Vagina (tissue), 2 donors: ENCODE data around the gene ITPRIP. TPM values are rescaled to one million over a fixed set of nuclear protein-coding genes. Genes with fewer than 3 reads are reported as not detected.

ENCODE experiments used
- DNase-seq, 2 donors: peaks; one replicate each; pipeline ENCODE4 v3.0.0-alpha.2; 2017; ENCODE audit errors: extremely low spot score in 2 of 2
- H3K27ac ChIP-seq: fragments of 200-600 bp; sonication (generic); one replicate; pipeline ENCODE4 v1.5.1; 2019
- H3K27me3 ChIP-seq: fragments of 200-600 bp; sonication (generic); one replicate; pipeline ENCODE4 v1.5.1; 2019
- H3K36me3 ChIP-seq, 2 donors: fragments of 200-600 bp; sonication (generic); one replicate each; pipeline ENCODE4 v1.5.1; 2017 to 2019
- H3K4me1 ChIP-seq: fragments of 200-600 bp; sonication (generic); one replicate; pipeline ENCODE4 v1.5.1; 2019
- H3K4me3 ChIP-seq, 2 donors: fragments of 200-600 bp; sonication (generic); 1 replicate in 1 of 2; 2 replicates in 1 of 2; pipeline ENCODE4 v1.5.1; 2016 to 2019
- H3K9me3 ChIP-seq: fragments of 200-600 bp; sonication (generic); one replicate; pipeline ENCODE4 v1.5.1; 2019
- POLR2A ChIP-seq, 2 donors: fragments of 450-650 bp; IDR thresholded peaks; one replicate each; pipeline ENCODE4 v1.6.1; 2017; ENCODE audit warnings: antibody characterized with exemption in 2 of 2, mild to moderate bottlenecking in 2 of 2, moderate library complexity in 2 of 2
- POLR2AphosphoS5 ChIP-seq, 2 donors: sonication (generic); formaldehyde crosslinking; IDR thresholded peaks; one replicate each; pipeline ENCODE4 v1.9.0; 2017; ENCODE audit warnings: antibody characterized with exemption in 2 of 2, mild to moderate bottlenecking in 2 of 2, low read depth in 1 of 2; ENCODE audit not compliant: insufficient read depth in 1 of 2
- intact Hi-C: fragments of 100-400 bp; cut with DNase I; formaldehyde crosslinking; loops from one replicate; pipeline ENCODE4 v1.15.1; 2023
- total RNA-seq: library from RNA; depleted of rRNA; stranded (reverse); fragments of >200 nt; gene quantifications from one replicate; pipeline ENCODE4 v1.2.3, GENCODE V29; 2016
- TF ChIP-seq, protein P1 (sequence below), 3 experiments: fragments of 450-650 bp in 2 of 3; fragments of 200-600 bp in 1 of 3; sonication (generic) in 1 of 3; IDR thresholded peaks; one replicate each; pipeline ENCODE4 v1.5.1; 2017 to 2019; ENCODE audit warnings: antibody characterized with exemption in 3 of 3, mild to moderate bottlenecking in 2 of 3, moderate library complexity in 2 of 3

ITPRIP gene
- total RNA-seq, 1 donor from 2014 or later, result 85.7 TPM

DNA sequence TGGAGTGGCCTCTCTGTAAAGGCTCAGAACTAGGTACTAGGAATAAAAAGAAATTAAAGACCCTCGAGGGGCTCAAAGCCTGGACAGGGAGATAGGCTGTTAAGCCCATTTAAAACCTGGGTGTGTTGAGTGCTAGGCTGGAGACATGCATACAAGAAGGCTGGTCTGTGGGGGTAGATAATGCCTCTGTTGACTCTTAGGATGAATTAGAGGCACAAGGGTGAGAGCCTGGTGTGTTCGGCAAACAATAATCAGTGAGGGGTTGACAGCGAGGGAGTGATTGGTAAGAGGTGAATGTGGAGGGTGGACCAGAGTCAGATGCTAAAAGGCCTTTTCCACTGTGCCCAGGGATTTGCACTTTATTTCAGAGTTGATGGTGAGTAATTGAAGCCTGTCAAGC is 56.6 kb downstream of the ITPRIP start:
- TF ChIP-seq, protein P1, sequence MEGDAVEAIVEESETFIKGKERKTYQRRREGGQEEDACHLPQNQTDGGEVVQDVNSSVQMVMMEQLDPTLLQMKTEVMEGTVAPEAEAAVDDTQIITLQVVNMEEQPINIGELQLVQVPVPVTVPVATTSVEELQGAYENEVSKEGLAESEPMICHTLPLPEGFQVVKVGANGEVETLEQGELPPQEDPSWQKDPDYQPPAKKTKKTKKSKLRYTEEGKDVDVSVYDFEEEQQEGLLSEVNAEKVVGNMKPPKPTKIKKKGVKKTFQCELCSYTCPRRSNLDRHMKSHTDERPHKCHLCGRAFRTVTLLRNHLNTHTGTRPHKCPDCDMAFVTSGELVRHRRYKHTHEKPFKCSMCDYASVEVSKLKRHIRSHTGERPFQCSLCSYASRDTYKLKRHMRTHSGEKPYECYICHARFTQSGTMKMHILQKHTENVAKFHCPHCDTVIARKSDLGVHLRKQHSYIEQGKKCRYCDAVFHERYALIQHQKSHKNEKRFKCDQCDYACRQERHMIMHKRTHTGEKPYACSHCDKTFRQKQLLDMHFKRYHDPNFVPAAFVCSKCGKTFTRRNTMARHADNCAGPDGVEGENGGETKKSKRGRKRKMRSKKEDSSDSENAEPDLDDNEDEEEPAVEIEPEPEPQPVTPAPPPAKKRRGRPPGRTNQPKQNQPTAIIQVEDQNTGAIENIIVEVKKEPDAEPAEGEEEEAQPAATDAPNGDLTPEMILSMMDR (IDR thresholded peaks at IDR 0.05), result no peak
- TF ChIP-seq POLR2AphosphoS5 (IDR thresholded peaks at IDR 0.05; ENCODE audit: insufficient read depth in 1 of 2, low read depth in 1 of 2) (no peak), POLR2A (IDR thresholded peaks at IDR 0.05) (no peak)
- Histone ChIP-seq H3K36me3 (no peaks in the 10 kb centered on the region), H3K27me3 (no peaks in the 10 kb centered on the region), H3K4me3 (no peak overlapping the region), H3K9me3 (no peaks in the 10 kb centered on the region), H3K27ac (no peak overlapping the region), H3K4me1 (no peaks in the 10 kb centered on the region)
- intact Hi-C loops, result no loop called here
- no peak for DNase-seq

DNA sequence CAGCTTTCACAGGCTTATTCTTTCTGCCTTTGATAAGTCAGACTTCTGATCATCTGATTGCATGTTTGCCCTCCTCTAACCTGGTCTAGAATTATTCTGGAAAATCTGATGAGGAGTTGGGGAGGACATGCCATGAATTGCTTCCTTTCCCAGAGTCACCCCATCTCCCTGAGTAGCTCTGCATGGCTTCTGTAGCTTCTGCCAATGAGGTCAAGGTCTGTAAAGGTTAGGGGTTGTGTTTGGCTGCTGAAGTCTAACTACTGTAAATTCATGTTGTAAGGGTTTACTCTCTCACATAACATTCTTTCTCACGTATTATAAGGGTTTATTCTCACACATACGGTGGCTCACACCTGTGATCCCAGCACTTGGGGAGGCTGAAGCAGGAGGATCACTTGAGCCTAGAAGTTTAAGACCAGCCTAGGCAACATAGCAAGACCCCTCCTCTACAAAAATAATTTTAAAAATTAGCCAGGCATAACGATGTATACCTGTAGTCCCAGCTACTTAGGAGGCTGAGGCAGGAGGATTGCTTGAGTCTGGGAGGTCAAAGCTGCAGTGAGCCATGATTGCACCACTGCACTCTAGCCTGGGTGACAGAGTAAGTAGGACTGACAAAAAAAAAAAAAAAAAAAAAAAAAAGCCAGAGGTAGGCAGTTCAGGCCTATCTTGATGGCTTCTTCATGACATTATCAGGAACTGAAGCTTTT is 58.6 kb downstream of the ITPRIP start:
- no peaks in the 10 kb centered on the region for H3K36me3 ChIP-seq
- no peak for DNase-seq
- H3K9me3 ChIP-seq, result no peaks in the 10 kb centered on the region
- H3K27ac ChIP-seq, result no peak overlapping the region
- H3K4me3 ChIP-seq, result no peak overlapping the region
- intact Hi-C loops, result no loop called here
- H3K27me3 ChIP-seq, result no peaks in the 10 kb centered on the region
- TF ChIP-seq, protein P1 (IDR thresholded peaks at IDR 0.05), result no peak
- no peak for TF ChIP-seq POLR2AphosphoS5 (IDR thresholded peaks at IDR 0.05; ENCODE audit: insufficient read depth in 1 of 2, low read depth in 1 of 2)
- H3K4me1 ChIP-seq, result peaks cover 7% of the 10 kb centered on the region

DNA sequence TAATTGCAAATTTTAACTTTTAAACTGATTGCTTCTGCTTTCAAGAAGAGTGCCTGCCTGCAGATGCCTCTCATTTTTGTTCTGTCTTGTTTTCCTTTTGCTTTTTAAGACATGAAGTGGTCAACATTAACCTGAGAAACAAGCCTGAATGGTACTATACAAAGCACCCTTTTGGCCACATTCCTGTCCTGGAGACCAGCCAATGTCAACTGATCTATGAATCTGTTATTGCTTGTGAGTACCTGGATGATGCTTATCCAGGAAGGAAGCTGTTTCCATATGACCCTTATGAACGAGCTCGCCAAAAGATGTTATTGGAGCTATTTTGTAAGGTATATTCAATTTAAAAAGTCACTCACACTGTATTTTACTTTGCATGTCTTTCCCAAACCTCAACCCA is 60.5 kb downstream of the ITPRIP start:
- Histone ChIP-seq H3K27me3 (no peaks in the 10 kb centered on the region), H3K4me3 (no peak overlapping the region), H3K27ac (no peak overlapping the region), H3K4me1 (peaks cover 10% of the 10 kb centered on the region), H3K36me3 (no peaks in the 10 kb centered on the region), H3K9me3 (no peaks in the 10 kb centered on the region)
- TF ChIP-seq POLR2AphosphoS5 (IDR thresholded peaks at IDR 0.05; ENCODE audit: insufficient read depth in 1 of 2, low read depth in 1 of 2), result no peak
- TF ChIP-seq POLR2A (IDR thresholded peaks at IDR 0.05), result no peak
- TF ChIP-seq, protein P1 (IDR thresholded peaks at IDR 0.05), result no peak
- intact Hi-C loops, result no loop called here
- DNase-seq, result no peak

DNA sequence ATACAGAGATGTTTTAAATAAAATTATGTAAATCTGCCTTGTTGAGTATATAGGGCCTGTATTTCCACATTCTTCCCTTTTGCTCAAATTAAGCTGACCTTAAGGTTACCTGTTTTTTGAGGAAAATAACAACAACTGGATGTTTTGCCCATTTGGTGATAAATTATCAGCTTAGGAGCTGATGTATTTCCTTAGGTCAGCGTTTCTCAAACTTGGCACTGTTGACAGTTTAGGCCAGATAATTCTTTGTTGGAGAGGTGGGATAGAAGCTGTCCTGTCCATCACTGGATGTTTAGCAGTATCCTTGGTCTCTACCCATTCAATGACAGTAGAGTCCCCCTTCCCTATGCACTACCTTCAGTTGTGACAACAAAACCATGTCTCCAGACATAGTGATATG is 62.1 kb downstream of the ITPRIP start:
- H3K27ac ChIP-seq, result no peak overlapping the region
- H3K4me3 ChIP-seq, result no peak overlapping the region
- H3K9me3 ChIP-seq, result no peaks in the 10 kb centered on the region
- no peaks in the 10 kb centered on the region for H3K36me3 ChIP-seq
- no peak for DNase-seq
- TF ChIP-seq POLR2A (IDR thresholded peaks at IDR 0.05) (no peak), POLR2AphosphoS5 (IDR thresholded peaks at IDR 0.05; ENCODE audit: insufficient read depth in 1 of 2, low read depth in 1 of 2) (no peak)
- TF ChIP-seq, protein P1 (IDR thresholded peaks at IDR 0.05), result no peak
- H3K27me3 ChIP-seq, result no peaks in the 10 kb centered on the region
- intact Hi-C loops, result no loop called here
- peaks cover 10% of the 10 kb centered on the region for H3K4me1 ChIP-seq
